ENCODE measurements around the gene PRKCE. TPM values are rescaled to one million over a fixed set of nuclear protein-coding genes. Genes with fewer than 3 reads are reported as not detected.

Gene PRKCE
- polyA plus RNA-seq, 4 donors, result 7.9 to 9.2 (median 8.5) TPM

DNA sequence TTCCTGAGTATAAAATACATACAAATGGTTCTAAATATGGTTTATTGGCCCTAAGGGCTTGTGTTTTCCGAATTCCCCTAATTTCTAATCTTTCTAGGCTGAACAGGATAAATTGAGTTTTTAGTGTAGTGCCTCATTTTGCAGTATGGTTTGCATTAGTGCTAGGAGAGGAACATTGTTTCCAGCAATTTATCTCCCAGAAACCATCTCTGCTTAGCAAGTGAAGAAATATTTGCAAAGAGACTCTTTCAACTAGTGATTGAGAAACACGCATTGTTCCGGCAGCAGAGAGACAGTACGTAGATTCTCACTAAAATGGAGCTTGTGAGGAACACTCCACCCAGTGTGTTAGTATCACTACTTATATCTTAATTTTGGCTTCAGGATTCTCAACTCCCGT, 468.0 kb downstream of the PRKCE start:
- DNase-seq (ENCODE audit: low read depth in 4 of 4, low spot score in 2 of 4), result no peak

DNA sequence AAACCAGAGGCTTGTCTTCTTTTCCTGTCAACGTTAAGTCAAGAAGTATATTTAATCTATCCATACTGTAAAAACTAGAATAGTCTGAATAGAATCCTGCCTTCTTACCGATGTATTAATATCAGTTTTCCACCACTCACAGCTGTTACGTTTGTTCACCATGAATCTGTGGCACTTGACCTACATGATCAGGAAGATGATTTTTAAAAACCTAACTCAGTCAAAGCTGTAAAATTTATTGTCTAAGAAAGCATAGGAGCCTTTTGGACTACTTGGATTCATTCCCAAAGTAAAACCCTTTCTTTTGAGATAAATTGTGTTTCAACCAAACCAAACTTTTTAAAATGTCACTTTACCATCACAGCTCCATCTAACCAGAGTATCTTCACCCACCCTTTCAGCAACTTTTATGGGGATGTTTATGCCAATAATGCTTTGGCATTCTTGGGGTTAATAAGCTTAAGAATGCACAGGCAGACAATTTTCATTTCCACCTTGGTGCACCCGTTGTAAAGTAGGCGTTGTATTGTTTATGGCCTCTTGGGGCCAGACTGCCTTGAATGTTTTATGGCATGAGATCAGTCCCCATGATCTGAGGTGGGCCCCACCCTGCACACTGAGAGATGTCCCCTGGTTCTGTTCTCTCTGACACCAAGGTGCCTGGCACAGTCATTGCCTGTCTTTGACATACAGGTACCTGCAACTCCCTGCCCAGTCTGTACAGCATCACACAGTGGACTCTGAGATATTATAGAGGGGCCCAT, 469.5 kb downstream of the PRKCE start:
- DNase-seq (ENCODE audit: low read depth in 4 of 4, low spot score in 2 of 4), result no peak

DNA sequence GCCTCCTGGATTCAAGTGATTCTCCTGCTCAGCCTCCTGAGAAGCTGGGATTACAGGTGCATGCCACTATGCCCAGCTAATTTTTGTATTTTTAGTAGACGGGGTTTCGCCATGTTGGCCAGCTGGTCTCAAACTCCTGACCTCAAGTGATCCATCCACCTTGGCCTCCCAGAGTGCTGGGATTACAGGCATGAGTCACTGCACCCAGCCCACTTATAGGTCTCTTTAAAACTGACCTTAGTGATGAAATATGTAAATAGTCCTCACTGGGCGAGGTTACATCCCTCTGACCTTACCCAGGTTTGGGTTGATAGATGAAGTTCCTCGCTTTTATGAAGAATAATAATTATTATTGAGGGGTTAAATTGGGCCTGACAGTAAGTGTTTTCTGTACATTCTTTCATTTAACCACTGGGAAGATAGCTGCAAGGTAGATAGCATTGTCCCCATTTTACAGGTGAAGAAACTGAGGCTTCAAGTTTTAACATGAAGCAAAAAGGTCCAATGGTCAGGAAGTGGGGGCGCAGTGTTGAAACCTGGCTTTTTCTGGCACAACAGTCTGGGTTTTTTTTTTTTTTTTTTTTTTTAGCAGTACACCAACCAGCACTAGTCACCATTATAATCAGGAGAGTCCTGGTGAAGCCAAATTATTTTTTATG, 471.0 kb downstream of the PRKCE start:
- no peak for DNase-seq (ENCODE audit: low read depth in 4 of 4, low spot score in 2 of 4)

DNA sequence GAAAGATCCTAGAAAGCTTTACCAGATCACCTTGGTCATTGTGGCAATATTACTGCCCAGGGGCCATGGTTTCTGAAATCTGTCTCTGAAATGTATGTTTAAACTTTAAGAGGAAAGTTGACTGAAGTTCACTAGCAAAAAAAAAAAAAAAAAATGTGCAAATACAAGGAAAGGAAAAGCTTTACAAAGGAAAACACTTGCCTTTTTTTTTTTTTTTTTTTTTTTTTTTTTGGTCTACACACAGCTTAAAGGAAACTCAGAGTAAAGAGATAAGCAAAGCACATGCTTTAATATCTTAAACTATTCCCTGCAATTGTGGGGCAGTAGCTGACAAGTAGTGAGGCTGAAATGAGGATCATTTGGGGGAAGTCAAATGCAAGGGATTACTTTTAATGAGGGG, 471.5 kb downstream of the PRKCE start:
- no peak for DNase-seq (ENCODE audit: low read depth in 4 of 4, low spot score in 2 of 4)

DNA sequence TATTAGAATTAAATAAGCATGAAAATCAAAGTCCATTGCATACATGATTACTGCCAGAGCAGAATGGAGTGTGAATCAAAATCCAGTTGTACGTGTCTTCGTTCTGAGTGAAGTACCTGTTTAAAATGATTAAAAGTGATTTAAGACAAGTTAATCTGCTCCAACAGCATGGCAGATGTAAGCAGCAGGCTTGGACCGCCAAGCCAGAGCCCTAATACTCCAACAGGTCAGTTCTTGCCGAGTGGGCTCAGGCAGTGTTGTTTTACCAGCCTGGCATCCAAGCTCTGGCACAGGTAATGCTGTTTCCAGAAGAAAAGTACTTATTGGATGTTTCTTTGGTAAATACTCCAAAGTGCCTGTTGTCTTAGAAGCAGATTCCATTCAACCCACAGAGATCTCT, 474.3 kb downstream of the PRKCE start:
- DNase-seq (ENCODE audit: low read depth in 4 of 4, low spot score in 2 of 4), result no peak

DNA sequence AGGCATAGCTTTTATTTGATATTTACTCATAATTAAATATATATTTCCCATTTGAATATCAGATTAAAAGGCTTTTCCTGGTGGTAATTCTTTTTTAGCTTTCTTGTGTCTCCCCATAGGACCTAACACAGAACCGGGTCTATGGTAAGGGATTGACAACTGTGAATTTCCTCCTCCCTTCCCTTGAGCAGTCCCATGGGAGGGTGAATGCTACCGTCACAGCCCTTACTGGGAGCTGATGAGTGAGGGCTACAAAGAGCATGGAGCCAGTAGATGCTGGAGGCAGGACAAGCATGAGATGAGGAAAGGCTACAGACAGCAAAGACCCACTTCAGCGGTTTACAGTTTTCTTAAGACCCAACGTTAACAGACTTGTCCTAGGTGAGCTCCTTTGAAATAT, 475.1 kb downstream of the PRKCE start:
- no peak for DNase-seq (ENCODE audit: low read depth in 4 of 4, low spot score in 2 of 4)

DNA sequence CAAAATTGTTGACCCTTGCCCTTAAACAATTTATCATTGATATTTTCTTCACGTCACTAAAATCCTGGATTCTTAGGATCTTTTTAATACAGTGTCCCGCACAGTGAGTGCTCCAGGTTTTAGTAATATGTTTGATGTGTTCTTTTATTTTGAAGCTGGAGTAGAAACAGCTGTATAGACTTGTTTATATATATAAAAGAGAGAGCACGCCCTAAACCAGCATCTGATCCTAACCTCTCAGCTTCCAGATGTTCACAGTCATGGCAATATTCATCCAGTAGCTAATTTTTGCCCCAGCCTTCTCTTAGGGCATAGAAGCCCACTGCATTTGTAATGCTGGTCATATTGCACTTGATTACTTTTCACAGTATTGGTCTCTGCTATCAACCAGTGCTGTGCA, 475.7 kb downstream of the PRKCE start:
- DNase-seq (ENCODE audit: low read depth in 4 of 4, low spot score in 2 of 4), result no peak

DNA sequence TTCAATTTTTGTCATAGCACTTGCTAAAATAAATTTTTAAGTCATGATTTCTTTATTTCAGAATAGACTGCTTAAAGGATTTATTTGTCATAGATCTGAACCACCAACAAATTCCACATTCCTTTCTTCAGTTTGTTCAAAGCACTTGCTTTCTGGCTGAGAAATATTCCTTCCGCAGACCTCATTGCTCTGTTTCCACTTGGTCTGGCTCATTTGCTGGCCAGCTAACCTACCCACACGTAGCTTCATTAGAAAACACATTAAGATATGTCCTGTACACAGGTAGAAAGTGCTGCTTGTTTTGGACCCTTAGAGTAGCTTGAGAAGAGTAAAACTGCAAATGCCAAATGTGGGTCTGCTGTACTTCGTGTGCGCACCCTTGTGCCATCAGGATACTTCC, 479.0 kb downstream of the PRKCE start:
- no peak for DNase-seq (ENCODE audit: low read depth in 4 of 4, low spot score in 2 of 4)

DNA sequence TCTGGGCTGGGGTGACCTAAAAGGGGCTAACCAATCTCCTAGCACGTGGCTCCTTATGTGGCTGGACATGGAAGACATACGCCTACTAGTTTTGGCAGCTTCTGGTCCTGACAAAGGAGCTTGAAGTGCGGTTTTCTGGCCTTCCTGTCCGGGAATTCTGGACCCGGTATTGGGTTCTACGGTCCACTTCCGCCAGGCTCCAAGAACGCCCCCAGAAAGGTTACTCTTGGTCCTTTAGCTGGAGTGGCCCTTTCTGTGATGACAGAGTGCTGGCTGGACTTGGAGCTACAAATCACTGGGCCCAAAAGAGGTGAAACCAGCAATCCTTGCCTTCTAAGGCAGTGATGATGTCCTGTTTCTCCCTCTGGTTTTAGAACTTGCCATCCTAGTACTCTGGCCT, 481.5 kb downstream of the PRKCE start:
- DNase-seq (ENCODE audit: low read depth in 4 of 4, low spot score in 2 of 4), result no peak

DNA sequence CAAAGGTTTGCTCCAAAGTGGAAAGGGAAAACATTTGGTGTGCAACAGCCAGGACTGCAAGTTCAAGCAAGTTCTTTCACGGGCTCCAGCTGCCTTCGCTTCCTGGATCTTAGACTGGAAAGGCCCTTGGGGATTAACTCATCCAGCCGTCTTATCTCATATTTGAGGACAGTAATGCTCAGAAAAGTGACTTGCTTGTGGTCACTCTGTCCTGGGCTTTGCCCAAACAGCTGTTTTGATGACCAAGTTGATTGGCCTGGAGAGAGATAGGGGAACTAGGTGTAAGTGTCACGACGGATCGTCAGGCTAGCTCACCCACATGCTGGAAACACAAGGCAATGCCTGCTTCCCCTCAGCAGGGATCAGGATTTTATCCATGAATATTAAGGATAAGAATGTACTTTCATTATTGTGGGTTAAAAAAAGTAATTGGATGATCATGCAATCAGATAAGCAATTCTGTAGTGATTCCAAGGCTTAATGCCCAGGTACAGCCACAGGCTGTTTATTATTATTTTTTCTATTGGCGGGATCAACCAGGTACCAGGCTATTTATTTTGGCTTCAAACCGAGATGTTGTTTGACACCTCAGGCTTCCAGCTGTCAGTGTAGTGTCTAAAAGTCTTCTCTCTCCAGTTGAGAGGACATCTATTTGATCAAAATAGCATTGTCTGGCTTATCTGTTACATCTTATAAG, 483.2 kb downstream of the PRKCE start:
- peak in 1 of 4 donors; percentile 47 for DNase-seq (ENCODE audit: low read depth in 4 of 4, low spot score in 2 of 4)

DNA sequence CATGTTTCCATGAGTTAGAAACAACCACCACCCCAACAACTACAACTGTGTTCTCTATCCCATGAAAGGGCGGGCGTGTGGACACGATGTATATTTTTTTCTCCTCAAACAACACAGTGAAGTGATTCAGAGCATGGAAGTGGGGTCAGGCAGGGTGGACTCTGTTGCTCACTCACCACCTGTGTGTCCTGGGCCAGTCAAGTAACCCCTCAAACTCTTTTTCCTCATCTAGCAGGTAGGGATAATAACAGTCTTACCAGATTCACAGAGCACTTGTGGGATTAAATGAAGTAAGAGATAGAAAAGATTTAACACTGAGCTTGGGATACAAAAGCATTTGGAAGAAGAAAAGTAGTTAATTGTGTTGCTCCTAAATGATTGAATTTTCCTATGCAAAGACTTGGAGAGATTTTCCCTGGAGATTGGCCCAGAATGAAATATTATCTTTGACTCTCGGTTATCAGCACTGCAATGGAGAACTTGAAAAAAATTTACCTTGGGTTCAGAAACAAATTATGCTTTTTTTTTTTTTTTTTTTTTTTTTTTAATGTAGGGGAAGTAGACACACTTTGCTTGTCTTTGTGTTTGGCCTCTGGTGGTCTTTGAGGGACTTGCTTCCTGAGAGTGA, 483.9 kb downstream of the PRKCE start:
- DNase-seq (ENCODE audit: low read depth in 4 of 4, low spot score in 2 of 4), result no peak

DNA sequence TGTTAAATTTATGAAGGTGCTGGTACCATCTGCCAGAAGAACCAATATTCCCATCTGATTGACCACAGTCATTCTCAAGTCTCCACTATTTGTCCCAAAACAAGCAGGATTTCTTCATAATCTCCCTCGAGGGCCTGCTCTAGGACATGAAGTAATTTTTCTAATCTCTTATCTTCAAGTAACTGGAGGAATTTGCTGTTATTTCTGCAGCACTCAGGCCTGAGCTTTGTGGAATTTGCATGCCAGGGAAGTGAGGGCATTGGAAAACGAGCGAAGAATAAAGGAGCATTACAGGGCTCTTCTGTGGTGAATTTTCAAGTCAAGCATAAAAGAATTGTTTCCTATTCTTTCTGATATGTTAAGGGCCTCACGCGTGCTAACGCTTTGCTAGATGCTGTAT, 484.5 kb downstream of the PRKCE start:
- DNase-seq (ENCODE audit: low read depth in 4 of 4, low spot score in 2 of 4), result no peak

DNA sequence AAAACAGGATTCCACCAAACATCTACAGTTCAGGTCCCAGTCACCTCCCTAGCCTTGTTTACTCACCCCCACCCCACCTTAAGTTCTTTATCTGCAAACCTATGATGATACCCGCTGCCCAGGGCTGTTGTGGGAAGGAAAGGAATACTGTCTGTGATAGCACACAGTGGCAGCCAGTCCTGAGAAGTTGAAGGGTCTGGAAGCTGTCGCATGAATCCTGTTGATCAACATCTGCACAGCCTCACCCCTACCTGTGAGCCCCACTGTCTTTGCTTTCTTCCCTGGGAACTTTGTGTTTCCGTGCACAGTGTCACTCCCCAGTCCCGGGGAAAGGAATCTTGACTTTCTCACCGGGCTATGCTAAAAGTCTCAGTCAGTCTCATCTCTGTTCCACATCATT, 485.0 kb downstream of the PRKCE start:
- no peak for DNase-seq (ENCODE audit: low read depth in 4 of 4, low spot score in 2 of 4)

DNA sequence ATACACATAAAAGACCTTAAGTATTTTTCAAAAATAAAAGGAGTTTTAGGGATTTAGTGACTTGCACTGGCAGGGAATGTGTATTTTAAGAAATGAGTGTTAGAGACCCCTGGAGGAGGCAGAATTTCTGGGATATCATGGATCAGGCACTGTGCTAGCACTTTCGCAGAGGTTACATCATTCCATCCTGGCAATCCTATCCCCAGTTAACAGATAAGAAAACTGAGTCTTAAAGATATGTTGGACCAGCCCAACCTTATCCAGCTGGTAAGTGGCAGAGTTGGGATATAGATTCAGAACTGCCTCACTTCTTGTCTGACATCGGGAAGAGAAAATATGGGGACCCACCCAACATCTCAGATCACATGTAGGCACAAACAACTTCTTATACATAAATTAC, 485.5 kb downstream of the PRKCE start:
- no peak for DNase-seq (ENCODE audit: low read depth in 4 of 4, low spot score in 2 of 4)

DNA sequence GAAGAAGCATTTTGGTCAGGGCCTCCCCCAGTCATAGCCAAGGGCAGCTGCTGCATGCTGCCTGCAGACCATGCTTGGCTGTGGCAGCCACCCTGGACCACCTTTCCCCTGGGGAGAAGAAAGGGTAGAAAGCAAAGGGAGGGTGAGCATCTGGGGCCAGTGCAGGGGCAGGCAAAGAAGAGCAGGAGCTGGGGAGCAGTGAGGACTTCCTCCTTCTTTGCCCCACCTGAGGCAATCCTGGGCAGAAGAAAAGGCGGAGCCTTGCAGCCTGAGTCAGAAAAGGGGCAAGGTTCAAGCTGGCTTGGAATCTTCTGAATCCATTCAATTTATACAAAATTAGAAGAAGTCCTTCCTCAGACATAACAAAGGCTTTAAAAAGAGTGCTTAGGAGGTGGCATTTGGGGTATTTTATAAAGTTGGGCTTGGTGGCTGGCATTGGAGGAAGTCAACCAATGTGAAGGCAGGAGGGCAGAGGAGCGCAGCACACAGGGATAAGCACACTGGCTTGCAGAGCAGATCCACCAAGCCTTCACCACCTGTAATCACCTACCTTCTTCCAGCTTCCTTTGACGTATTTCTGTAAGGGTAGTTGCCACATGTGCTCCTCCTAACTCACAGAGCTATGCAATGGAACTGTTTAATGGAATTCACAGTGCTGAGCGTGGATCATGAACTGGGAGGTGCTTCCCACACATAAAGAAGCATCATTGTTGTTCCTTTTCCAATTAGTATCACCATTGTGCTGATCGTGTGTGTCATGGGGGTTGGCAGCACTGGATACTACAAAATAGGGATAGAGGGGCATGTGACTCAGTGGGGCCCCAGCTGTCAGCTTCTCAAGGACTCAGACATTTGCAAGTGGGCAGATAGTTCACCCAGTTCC, 491.3 kb downstream of the PRKCE start:
- DNase-seq (ENCODE audit: low read depth in 4 of 4, low spot score in 2 of 4), result no peak

DNA sequence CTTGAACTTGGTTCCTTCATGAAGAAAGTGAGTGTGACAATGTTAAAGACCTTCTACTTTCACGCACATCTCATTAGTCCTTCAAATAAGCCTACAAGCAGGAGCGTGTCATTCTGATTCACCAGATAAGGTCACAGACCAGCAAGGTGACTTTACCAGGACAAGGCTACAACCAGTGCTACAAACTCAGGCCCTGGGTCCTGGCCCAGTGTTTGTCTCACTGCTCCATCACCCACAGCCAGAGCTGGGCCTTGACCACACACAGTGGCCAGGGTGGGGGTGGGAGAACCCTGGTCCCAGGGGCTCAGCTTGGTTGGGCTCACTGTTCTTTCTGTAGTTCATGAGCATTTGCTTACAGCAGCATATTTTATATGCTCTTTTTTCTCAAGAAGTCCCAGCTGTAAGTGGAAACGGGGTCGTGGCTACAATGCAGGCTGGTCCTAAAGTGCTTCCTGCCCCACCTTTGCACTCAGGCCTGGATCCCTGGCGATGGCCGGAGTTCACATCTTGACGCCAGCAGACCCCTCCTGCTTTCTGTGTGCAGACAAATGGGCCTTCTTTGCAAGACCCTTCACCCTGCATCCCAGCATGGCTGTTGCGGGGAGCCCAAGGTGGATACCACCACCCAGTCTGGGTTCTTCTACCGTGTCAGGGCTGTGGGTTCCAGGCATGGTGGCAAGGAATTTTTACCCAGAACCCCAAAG, 492.1 kb downstream of the PRKCE start:
- no peak for DNase-seq (ENCODE audit: low read depth in 4 of 4, low spot score in 2 of 4)

DNA sequence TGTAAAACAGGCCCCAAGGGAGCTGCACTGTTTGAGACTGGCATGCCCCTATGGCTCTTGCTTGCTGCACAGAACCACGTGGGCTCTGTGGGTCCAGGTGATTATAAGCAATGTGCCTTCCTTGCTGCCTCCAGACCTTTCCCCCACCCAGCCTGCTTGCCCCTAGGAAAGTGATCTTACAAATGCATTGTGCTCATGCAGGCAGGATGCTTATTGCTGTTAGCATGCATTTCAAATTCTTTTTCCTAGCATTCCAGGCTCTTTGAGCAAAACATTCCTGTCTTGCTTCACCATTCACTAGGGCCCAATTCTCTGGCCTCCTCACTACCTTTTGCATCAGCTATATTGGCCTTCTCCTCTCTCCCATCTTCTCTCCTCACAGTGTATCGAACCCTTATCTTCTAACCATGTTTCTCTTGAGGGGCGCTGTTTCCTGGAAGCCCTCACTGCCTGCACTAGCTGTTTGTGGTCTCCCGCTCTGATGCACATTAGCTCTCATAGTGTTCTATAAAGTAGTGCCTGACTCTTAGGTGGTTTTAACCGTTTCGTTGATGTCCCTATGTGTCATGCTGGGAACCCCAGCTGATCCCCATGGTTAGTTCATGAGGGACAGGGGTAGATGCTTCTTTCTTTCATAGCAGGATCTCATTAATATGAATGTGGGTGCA, 492.8 kb downstream of the PRKCE start:
- no peak for DNase-seq (ENCODE audit: low read depth in 4 of 4, low spot score in 2 of 4)

DNA sequence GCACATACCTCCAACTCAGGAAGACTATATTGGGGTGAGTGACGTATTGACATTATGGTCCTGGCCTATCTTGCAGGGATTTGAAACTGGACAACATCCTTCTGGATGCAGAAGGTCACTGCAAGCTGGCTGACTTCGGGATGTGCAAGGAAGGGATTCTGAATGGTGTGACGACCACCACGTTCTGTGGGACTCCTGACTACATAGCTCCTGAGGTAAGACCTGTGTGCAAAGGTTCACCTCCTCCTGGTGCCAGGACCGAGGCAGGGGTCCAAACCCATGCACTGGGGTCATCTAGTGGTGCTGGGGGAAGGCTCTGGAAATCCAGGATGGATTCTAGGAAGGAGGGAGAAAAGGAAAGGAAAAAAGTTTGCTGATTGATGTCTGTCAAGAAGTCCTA, 493.5 kb downstream of the PRKCE start:
- no peak for DNase-seq (ENCODE audit: low read depth in 4 of 4, low spot score in 2 of 4)

DNA sequence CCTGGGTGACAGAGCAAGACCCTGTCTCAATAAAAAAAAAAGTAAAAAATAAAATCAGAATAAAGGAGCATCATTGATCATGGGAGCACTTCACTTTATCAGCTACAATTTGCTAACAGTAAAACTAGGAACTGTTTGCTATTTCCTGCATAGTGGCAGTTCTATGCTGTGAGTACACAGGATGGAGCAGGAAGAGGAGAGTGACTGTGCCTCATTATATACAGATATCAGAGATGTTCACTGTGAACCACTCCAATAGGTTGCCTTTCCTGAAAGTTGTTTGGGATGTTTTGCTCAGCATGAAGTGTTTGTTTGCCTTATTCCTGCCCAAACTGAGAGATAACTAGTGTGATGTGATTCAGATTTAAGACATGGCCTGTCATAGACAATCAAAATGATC, 494.4 kb downstream of the PRKCE start:
- no peak for DNase-seq (ENCODE audit: low read depth in 4 of 4, low spot score in 2 of 4)

Measured in left renal cortex interstitium (tissue), 4 donors.